ENCODE measurements around the gene PRDX1. TPM values are rescaled to one million over a fixed set of nuclear protein-coding genes. Genes with fewer than 3 reads are reported as not detected.
A peak's percentile ranks its signal among the peaks of the same experiment; 100 is the strongest.

Gene PRDX1
- 239 TPM for polyA plus RNA-seq
- long read RNA-seq, donor 1, transcript PRDX1-202 (6 exons, 1,021 nt) = major isoform, 106 of 144 reads
- long read RNA-seq, donor 1, partial matches to known transcripts = 38 of 144 reads
- long read RNA-seq, donor 1, other reads (novel, unspliced or antisense) = 0 of 144 reads
- long read RNA-seq, donor 2, transcript PRDX1-202 (6 exons, 1,021 nt) = major isoform, 254 of 310 reads
- long read RNA-seq, donor 2, partial matches to known transcripts = 56 of 310 reads
- long read RNA-seq, donor 2, other reads (novel, unspliced or antisense) = 0 of 310 reads
- long read RNA-seq, donor 3 = 0 reads
- long read RNA-seq, donor 4, transcript PRDX1-202 (6 exons, 1,021 nt) = major isoform, 23 of 23 reads
- long read RNA-seq, donor 4, partial matches to known transcripts = 0 of 23 reads
- long read RNA-seq, donor 4, other reads (novel, unspliced or antisense) = 0 of 23 reads
- long read RNA-seq, donor 5, transcript PRDX1-202 (6 exons, 1,021 nt) = major isoform, 116 of 123 reads
- long read RNA-seq, donor 5, partial matches to known transcripts = 6 of 123 reads
- long read RNA-seq, donor 5, other reads (novel, unspliced or antisense) = 0 of 123 reads
- long read RNA-seq, donor 6, transcript PRDX1-202 (6 exons, 1,021 nt) = major isoform, 200 of 264 reads
- long read RNA-seq, donor 6, partial matches to known transcripts = 61 of 264 reads
- long read RNA-seq, donor 6, other reads (novel, unspliced or antisense) = 0 of 264 reads
- long read RNA-seq, donor 7, transcript PRDX1-202 (6 exons, 1,021 nt) = major isoform, 116 of 241 reads
- long read RNA-seq, donor 7, partial matches to known transcripts = 113 of 241 reads
- long read RNA-seq, donor 7, other reads (novel, unspliced or antisense) = 12 of 241 reads
- long read RNA-seq, donor 8, transcript PRDX1-202 (6 exons, 1,021 nt) = major isoform, 290 of 402 reads
- long read RNA-seq, donor 8, partial matches to known transcripts = 109 of 402 reads
- long read RNA-seq, donor 8, other reads (novel, unspliced or antisense) = 0 of 402 reads
- long read RNA-seq, donor 9, transcript PRDX1-202 (6 exons, 1,021 nt) = major isoform, 246 of 261 reads
- long read RNA-seq, donor 9, partial matches to known transcripts = 14 of 261 reads
- long read RNA-seq, donor 9, other reads (novel, unspliced or antisense) = 0 of 261 reads
- long read RNA-seq, donor 10, transcript PRDX1-202 (6 exons, 1,021 nt) = major isoform, 277 of 842 reads
- long read RNA-seq, donor 10, partial matches to known transcripts = 524 of 842 reads
- long read RNA-seq, donor 10, other reads (novel, unspliced or antisense) = 38 of 842 reads
- long read RNA-seq, donor 11, transcript PRDX1-202 (6 exons, 1,021 nt) = major isoform, 165 of 173 reads
- long read RNA-seq, donor 11, partial matches to known transcripts = 8 of 173 reads
- long read RNA-seq, donor 11, other reads (novel, unspliced or antisense) = 0 of 173 reads

DNA sequence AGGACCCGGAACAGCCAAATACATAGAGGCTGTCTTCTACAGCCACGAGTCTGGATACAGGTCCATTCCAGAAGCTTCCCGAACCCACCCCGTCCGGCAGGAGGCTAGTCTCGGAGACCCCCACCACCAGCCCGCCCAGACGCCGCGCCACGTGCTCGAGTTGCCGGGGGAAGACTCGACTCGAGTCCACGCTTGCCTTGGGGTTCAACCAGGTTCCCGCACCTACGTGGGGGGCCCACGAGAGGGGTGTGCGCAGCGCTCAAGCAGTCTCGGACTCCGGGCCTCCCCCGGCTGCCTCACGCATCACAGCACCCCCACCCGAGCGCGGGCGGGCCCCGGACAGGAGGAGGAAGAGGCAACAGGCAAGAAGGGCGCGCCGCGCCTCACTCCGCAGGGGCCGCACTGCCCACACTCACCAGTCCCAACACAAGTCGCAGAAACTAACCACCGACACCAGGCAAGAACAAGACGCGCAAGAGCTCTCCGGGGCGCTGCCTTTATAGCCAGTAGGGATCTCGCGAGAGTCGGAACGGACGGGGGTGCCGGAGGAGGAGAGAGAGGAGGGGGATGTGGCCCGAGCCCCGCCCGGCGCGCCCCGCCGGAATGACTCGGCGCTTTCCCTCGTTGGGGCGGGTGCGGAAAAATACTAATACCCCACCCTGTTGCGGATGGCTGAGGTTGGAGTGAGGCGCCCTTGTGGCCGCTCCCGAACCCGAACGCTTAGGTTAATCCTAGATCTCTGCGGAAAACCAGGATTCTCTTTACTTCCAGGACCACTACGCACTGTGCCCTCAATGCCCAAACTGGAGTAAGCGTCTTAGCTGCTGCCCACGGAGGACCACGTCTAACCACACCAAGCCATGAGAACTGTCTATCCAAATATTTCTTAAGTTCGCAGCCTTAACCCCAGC, at the start of gene PRDX1:
PRDX1 (minus strand) TSS at position 472 of the 911 bp plus-strand sequence. CDS start 2,841 bp downstream, outside the sequence.
- 21% methylated on average over 2 of the region's 72 CpGs for WGBS (ENCODE audit: insufficient coverage, low lambda C conversion rate)
- H3K36me3 ChIP-seq (ENCODE audit: control insufficient read depth, insufficient read depth, low read length) = peaks cover 12% of the 10 kb centered on the region
- peak within 1 kb of the TSS; percentile 87 for H3K4me3 ChIP-seq (ENCODE audit: low read length)
- H3K4me1 ChIP-seq (ENCODE audit: control insufficient read depth, insufficient read depth, low read length) = peaks cover 8% of the 10 kb centered on the region
- no peaks in the 10 kb centered on the region for H3K27me3 ChIP-seq (ENCODE audit: control insufficient read depth, insufficient read depth, low read length)
- H3K27ac ChIP-seq (ENCODE audit: low read length) = peak within 1 kb of the TSS; percentile 82
- no peaks in the 10 kb centered on the region for H3K9me3 ChIP-seq (ENCODE audit: control insufficient read depth, low read depth, low read length)
- peak; percentile 94 to 96 for DNase-seq

DNA sequence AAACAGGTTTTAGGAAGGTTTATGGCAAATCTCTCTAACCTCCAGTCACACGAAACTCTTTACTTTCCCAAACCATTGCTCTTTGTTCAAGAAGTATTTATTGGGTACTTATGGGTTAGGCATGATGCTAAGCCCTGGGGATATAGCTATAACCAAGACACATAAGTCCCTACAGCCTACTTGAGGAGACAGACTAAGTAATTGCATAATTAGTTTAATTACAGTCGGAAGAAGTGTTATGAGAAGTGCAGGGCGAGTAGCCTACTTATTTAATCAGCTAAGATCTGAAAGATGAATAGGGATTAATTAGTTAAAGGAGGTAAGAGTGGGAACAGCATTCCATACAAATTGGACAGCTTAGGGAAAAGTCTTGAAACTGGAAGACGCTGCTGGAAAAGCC, 48.9 kb upstream of the PRDX1 start:
- Histone ChIP-seq H3K9me3 (ENCODE audit: control insufficient read depth, low read depth, low read length) (no peaks in the 10 kb centered on the region), H3K27me3 (ENCODE audit: control insufficient read depth, insufficient read depth, low read length) (no peaks in the 10 kb centered on the region), H3K4me3 (ENCODE audit: low read length) (no peak overlapping the region), H3K4me1 (ENCODE audit: control insufficient read depth, insufficient read depth, low read length) (no peaks in the 10 kb centered on the region), H3K36me3 (ENCODE audit: control insufficient read depth, insufficient read depth, low read length) (peaks cover 49% of the 10 kb centered on the region), H3K27ac (ENCODE audit: low read length) (no peak overlapping the region)
- DNase-seq = no peak
- 96% methylated on average over 3 of the region's 4 CpGs for WGBS (ENCODE audit: insufficient coverage, low lambda C conversion rate)

DNA sequence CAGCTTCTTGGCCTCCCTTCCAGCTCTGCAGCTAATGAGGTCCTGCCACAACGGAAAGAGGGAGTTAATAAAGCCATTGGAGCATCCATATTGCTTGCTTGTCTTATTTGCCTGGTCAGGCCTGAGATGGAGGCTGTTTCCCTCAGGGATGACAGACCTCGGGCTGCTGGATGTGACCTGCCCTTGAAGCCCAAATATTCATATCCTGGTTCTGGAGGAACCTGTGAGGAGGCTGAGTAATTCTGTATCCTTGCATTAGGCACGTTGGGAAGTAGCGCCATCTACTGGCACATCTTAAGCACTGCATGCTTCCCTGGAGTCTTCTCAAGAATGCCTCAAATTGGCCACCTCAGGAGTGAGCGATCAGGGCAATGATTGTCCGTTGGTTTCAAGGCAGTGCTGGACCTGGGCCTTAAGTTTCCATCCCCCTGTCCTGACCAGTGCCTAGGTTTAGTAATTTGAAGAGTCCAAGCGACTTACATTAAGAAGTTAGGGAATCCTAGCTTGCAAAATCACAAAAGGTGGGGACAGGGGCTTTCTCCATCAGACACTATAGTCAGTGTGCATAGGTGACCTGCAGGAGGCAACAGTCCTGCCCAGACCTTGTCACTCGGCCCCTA, 48.4 kb upstream of the PRDX1 start:
- WGBS (ENCODE audit: insufficient coverage, low lambda C conversion rate) = no CpG with 5 or more reads among the region's 8 CpGs
- no peak overlapping the region for H3K4me3 ChIP-seq (ENCODE audit: low read length)
- peaks cover 49% of the 10 kb centered on the region for H3K36me3 ChIP-seq (ENCODE audit: control insufficient read depth, insufficient read depth, low read length)
- peak; percentile 56 to 62 for DNase-seq
- no peaks in the 10 kb centered on the region for H3K27me3 ChIP-seq (ENCODE audit: control insufficient read depth, insufficient read depth, low read length)
- no peaks in the 10 kb centered on the region for H3K9me3 ChIP-seq (ENCODE audit: control insufficient read depth, low read depth, low read length)
- no peaks in the 10 kb centered on the region for H3K4me1 ChIP-seq (ENCODE audit: control insufficient read depth, insufficient read depth, low read length)
- no peak overlapping the region for H3K27ac ChIP-seq (ENCODE audit: low read length)

DNA sequence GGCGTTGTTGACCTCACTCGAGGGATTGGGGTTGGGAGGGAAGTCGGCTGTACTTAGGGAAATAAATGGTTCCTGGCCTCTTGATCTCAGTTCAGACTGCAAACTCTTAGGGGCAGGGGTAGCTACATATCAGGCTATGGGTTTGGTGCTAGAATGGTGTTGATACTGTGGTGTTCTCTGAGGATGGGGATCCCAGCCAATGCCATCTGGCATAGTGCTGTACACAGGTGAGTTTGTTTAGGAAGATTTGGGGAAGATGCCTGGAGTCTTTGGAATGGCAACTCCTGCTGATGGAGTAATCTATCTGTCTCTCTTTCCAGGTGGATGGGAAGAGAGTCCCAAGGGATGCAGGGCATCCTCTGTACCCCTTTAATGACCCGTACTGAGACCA, 47.9 kb upstream of the PRDX1 start:
- no CpG with 5 or more reads among the region's 4 CpGs for WGBS (ENCODE audit: insufficient coverage, low lambda C conversion rate)
- peaks cover 49% of the 10 kb centered on the region for H3K36me3 ChIP-seq (ENCODE audit: control insufficient read depth, insufficient read depth, low read length)
- no peaks in the 10 kb centered on the region for H3K27me3 ChIP-seq (ENCODE audit: control insufficient read depth, insufficient read depth, low read length)
- DNase-seq = no peak
- no peak overlapping the region for H3K4me3 ChIP-seq (ENCODE audit: low read length)
- H3K27ac ChIP-seq (ENCODE audit: low read length) = no peak overlapping the region
- H3K4me1 ChIP-seq (ENCODE audit: control insufficient read depth, insufficient read depth, low read length) = no peaks in the 10 kb centered on the region
- H3K9me3 ChIP-seq (ENCODE audit: control insufficient read depth, low read depth, low read length) = no peaks in the 10 kb centered on the region

DNA sequence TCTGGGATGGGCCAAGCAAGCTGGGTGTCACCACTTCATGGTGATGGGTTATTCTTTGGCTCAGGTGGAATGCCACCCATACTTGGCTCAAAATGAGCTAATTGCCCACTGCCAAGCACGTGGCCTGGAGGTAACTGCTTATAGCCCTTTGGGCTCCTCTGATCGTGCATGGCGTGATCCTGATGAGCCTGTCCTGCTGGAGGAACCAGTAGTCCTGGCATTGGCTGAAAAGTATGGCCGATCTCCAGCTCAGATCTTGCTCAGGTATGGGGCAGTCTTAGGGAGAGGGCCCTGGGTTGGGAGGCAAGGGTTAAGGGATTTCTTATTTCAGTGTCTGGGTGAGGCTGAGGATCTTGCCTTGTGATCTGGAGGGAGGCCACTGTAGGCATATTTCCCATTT, 46.7 kb upstream of the PRDX1 start:
- H3K27me3 ChIP-seq (ENCODE audit: control insufficient read depth, insufficient read depth, low read length) = no peaks in the 10 kb centered on the region
- WGBS (ENCODE audit: insufficient coverage, low lambda C conversion rate) = no CpG with 5 or more reads among the region's 4 CpGs
- H3K27ac ChIP-seq (ENCODE audit: low read length) = no peak overlapping the region
- H3K4me1 ChIP-seq (ENCODE audit: control insufficient read depth, insufficient read depth, low read length) = no peaks in the 10 kb centered on the region
- H3K4me3 ChIP-seq (ENCODE audit: low read length) = no peak overlapping the region
- H3K36me3 ChIP-seq (ENCODE audit: control insufficient read depth, insufficient read depth, low read length) = peaks cover 59% of the 10 kb centered on the region
- no peaks in the 10 kb centered on the region for H3K9me3 ChIP-seq (ENCODE audit: control insufficient read depth, low read depth, low read length)
- DNase-seq = no peak

DNA sequence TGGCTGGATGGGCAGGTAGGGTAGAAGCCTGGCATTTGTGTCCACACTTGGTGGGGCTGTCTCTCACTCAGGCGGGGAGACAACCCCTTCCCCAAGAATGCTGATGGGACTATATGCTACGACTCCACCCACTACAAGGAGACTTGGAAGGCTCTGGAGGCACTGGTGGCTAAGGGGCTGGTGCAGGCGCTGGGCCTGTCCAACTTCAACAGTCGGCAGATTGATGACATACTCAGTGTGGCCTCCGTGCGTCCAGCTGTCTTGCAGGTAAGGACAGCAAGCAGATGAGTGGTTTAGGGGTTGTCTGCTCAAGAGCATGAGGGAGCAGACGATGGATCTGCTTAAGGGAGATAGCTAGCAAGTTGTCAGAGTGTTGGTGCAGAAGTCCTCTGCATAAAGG, 46.2 kb upstream of the PRDX1 start:
- H3K36me3 ChIP-seq (ENCODE audit: control insufficient read depth, insufficient read depth, low read length) = peaks cover 62% of the 10 kb centered on the region

DNA sequence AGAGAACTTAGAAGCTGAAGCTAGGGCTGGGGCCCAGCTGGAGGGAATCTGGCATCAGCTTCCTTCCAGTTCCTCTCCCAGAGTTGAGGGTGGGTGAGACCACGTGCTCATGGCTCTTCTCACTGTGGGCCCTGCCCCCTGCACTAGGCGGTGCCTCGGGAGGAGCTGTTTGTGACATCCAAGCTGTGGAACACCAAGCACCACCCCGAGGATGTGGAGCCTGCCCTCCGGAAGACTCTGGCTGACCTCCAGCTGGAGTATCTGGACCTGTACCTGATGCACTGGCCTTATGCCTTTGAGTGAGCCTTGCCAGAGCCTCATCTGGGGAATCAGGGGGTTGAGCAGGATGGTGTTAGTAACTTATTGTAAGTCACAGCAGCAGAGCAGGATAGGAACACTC, 45.0 kb upstream of the PRDX1 start:
- Histone ChIP-seq H3K4me3 (ENCODE audit: low read length) (no peak overlapping the region), H3K36me3 (ENCODE audit: control insufficient read depth, insufficient read depth, low read length) (peaks cover 72% of the 10 kb centered on the region), H3K27me3 (ENCODE audit: control insufficient read depth, insufficient read depth, low read length) (no peaks in the 10 kb centered on the region), H3K4me1 (ENCODE audit: control insufficient read depth, insufficient read depth, low read length) (peaks cover 4% of the 10 kb centered on the region), H3K9me3 (ENCODE audit: control insufficient read depth, low read depth, low read length) (no peaks in the 10 kb centered on the region), H3K27ac (ENCODE audit: low read length) (no peak overlapping the region)
- WGBS (ENCODE audit: insufficient coverage, low lambda C conversion rate) = no CpG with 5 or more reads among the region's 5 CpGs
- peak in 1 of 2 donors; percentile 49 for DNase-seq

More for the DNA sequence above, 46.2 kb upstream of the PRDX1 start:
- no peaks in the 10 kb centered on the region for H3K9me3 ChIP-seq (ENCODE audit: control insufficient read depth, low read depth, low read length)
- DNase-seq = no peak
- WGBS (ENCODE audit: insufficient coverage, low lambda C conversion rate) = no CpG with 5 or more reads among the region's 7 CpGs
- no peak overlapping the region for H3K27ac ChIP-seq (ENCODE audit: low read length)
- no peaks in the 10 kb centered on the region for H3K27me3 ChIP-seq (ENCODE audit: control insufficient read depth, insufficient read depth, low read length)
- no peak overlapping the region for H3K4me3 ChIP-seq (ENCODE audit: low read length)
- no peaks in the 10 kb centered on the region for H3K4me1 ChIP-seq (ENCODE audit: control insufficient read depth, insufficient read depth, low read length)

DNA sequence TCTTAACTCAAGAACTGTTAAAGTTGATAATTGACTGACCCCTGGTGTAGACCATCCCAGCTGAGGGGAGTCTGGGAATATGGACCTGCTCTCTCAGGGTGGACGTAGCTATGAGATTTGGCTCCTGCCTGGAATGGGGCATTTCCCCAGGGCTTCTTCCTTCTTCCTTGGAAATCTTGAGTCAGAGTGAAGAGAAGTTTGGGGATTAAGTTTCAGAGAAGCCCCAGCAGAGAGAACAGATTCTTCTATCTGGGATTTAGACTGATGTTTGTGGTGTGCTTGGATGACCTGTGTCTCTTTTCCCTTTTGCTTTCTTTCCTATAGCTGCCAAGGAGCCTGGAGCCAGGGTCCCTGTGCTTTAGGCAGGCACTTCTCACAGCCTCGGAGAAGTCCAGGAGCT, 42.2 kb upstream of the PRDX1 start:
- WGBS (ENCODE audit: insufficient coverage, low lambda C conversion rate) = no CpG with 5 or more reads among the region's 2 CpGs

DNA sequence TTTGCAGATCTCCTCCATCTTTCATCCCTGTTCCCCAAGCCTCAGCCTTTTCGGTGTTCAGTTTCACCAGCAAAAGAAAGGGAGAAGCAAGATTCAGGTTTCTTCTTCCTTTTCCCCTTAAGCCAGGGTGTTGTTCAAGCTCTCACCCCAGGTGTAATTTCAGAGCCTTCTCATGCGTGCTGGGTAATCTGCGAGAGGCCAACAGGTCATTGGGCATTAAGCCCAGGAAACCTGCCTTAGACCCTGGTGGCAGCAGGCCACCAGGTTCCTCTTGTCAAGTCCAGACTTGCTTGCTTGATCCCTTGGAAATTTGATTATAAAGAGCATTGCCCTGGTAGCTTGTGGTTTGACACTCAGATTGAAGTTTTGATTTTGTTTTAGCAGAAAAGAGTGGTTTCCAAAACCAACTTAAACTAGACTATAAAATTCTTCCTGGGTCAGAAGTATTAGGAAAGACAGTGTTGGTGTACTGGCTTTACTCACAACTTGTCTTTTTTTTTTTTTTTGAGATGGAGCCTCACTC, 35.8 kb upstream of the PRDX1 start:
- Histone ChIP-seq H3K9me3 (ENCODE audit: control insufficient read depth, low read depth, low read length) (no peaks in the 10 kb centered on the region), H3K4me3 (ENCODE audit: low read length) (no peak overlapping the region), H3K27ac (ENCODE audit: low read length) (no peak overlapping the region), H3K4me1 (ENCODE audit: control insufficient read depth, insufficient read depth, low read length) (peaks cover 17% of the 10 kb centered on the region), H3K36me3 (ENCODE audit: control insufficient read depth, insufficient read depth, low read length) (peaks cover 43% of the 10 kb centered on the region), H3K27me3 (ENCODE audit: control insufficient read depth, insufficient read depth, low read length) (no peaks in the 10 kb centered on the region)
- no peak for DNase-seq
- WGBS (ENCODE audit: insufficient coverage, low lambda C conversion rate) = no CpG with 5 or more reads among the region's 3 CpGs

More for the DNA sequence above, 42.2 kb upstream of the PRDX1 start:
- no peak overlapping the region for H3K27ac ChIP-seq (ENCODE audit: low read length)
- peaks cover 14% of the 10 kb centered on the region for H3K4me1 ChIP-seq (ENCODE audit: control insufficient read depth, insufficient read depth, low read length)
- no peaks in the 10 kb centered on the region for H3K9me3 ChIP-seq (ENCODE audit: control insufficient read depth, low read depth, low read length)
- no peaks in the 10 kb centered on the region for H3K27me3 ChIP-seq (ENCODE audit: control insufficient read depth, insufficient read depth, low read length)
- peaks cover 65% of the 10 kb centered on the region for H3K36me3 ChIP-seq (ENCODE audit: control insufficient read depth, insufficient read depth, low read length)
- H3K4me3 ChIP-seq (ENCODE audit: low read length) = no peak overlapping the region
- no peak for DNase-seq
